ENCODE data around the gene CETN3. TPM values are rescaled to one million over a fixed set of nuclear protein-coding genes. Genes with fewer than 3 reads are reported as not detected.

The CETN3 gene
- polyA plus RNA-seq (2011; rRNA removed) (2.2 and 9.3 TPM in 2 replicates), polyA minus RNA-seq (2011; rRNA and poly(A)+ RNA removed) (0.38 and 1.5 TPM in 2 replicates)

- ChIA-PET POLR2A (interaction anchor here (0.6 kb wide), 3 partner anchors 37 to 1719 kb away, joined by 4 to 8 read pairs (median 7); no protein-coding TSS in a partner anchor), CTCF (interaction anchor here (0.6 to 1.9 kb wide), 3 partner anchors 21 to 1298 kb away, joined by 3 to 5 read pairs (median 3); partner anchors contain the start of genes MBLAC2 and POLR3G)
- TF ChIP-seq CTCF (IDR thresholded peaks at IDR 0.05; ENCODE audit: insufficient read depth, low read depth, low read length), result no peak
- Histone ChIP-seq H3K36me3 (ENCODE audit: control insufficient read depth, insufficient read depth, low read length) (no peaks in the 10 kb centered on the region), H3K27me3 (ENCODE audit: control insufficient read depth, insufficient read depth, low read length) (no peaks in the 10 kb centered on the region), H3K4me3 (ENCODE audit: low read depth, low read length) (peak within 1 kb of the TSS; percentile 88)
- peak; percentile 65 for DNase-seq (ENCODE audit: low read depth)
Observed at GRCh38 chr5:90409318-90410177, at the start of gene CETN3. CETN3 (minus strand) TSS chr5:90409756; CDS start chr5:90409661, 95 bp downstream.

- ChIA-PET CTCF (interaction anchor here (1.3 kb wide), 1 partner anchor 84 kb away, joined by 3 read pairs; no protein-coding TSS in a partner anchor), POLR2A (interaction anchor here (0.8 kb wide), 1 partner anchor 37 kb away, joined by 8 read pairs; no protein-coding TSS in a partner anchor)
- Histone ChIP-seq H3K27me3 (ENCODE audit: control insufficient read depth, insufficient read depth, low read length) (no peaks in the 10 kb centered on the region), H3K36me3 (ENCODE audit: control insufficient read depth, insufficient read depth, low read length) (no peaks in the 10 kb centered on the region), H3K4me3 (ENCODE audit: low read depth, low read length) (no peak overlapping the region)
- no peak for TF ChIP-seq CTCF (IDR thresholded peaks at IDR 0.05; ENCODE audit: insufficient read depth, low read depth, low read length)
- DNase-seq (ENCODE audit: low read depth), result peak; percentile 12
Observed at GRCh38 chr5:90446961-90447360, 37.4 kb upstream of the CETN3 start.

GRCh38 chr5:90440644-90441043, 31.1 kb upstream of the CETN3 start:
- Histone ChIP-seq H3K36me3 (ENCODE audit: control insufficient read depth, insufficient read depth, low read length) (no peaks in the 10 kb centered on the region), H3K4me3 (ENCODE audit: low read depth, low read length) (no peak overlapping the region), H3K27me3 (ENCODE audit: control insufficient read depth, insufficient read depth, low read length) (no peaks in the 10 kb centered on the region)
- TF ChIP-seq CTCF (IDR thresholded peaks at IDR 0.05; ENCODE audit: insufficient read depth, low read depth, low read length), result no peak
- ChIA-PET CTCF (interaction anchor here (0.8 to 4.6 kb wide), 6 partner anchors 11 to 164 kb away, joined by 3 to 44 read pairs (median 5); partner anchors contain the start of gene LYSMD3), POLR2A (no interaction called here)
- DNase-seq (ENCODE audit: low read depth), result no peak

- CTCF ChIA-PET, result interaction anchor here (0.6 to 4.6 kb wide), 5 partner anchors 9 to 346 kb away, joined by 4 to 44 read pairs (median 9); partner anchors contain the start of gene LYSMD3
- POLR2A ChIA-PET, result no interaction called here
- Histone ChIP-seq H3K36me3 (ENCODE audit: control insufficient read depth, insufficient read depth, low read length) (no peaks in the 10 kb centered on the region), H3K27me3 (ENCODE audit: control insufficient read depth, insufficient read depth, low read length) (no peaks in the 10 kb centered on the region), H3K4me3 (ENCODE audit: low read depth, low read length) (no peak overlapping the region)
- no peak for TF ChIP-seq CTCF (IDR thresholded peaks at IDR 0.05; ENCODE audit: insufficient read depth, low read depth, low read length)
- no peak for DNase-seq (ENCODE audit: low read depth)
Observed at GRCh38 chr5:90438100-90438499, 28.5 kb upstream of the CETN3 start.

- POLR2A ChIA-PET, result no interaction called here
- CTCF ChIA-PET, result interaction anchor here (1.9 to 4.6 kb wide), 4 partner anchors 9 to 346 kb away, joined by 6 to 44 read pairs (median 16); partner anchors contain the start of gene LYSMD3
- no peak for DNase-seq (ENCODE audit: low read depth)
- Histone ChIP-seq H3K4me3 (ENCODE audit: low read depth, low read length) (no peak overlapping the region), H3K27me3 (ENCODE audit: control insufficient read depth, insufficient read depth, low read length) (no peaks in the 10 kb centered on the region), H3K36me3 (ENCODE audit: control insufficient read depth, insufficient read depth, low read length) (no peaks in the 10 kb centered on the region)
- TF ChIP-seq CTCF (IDR thresholded peaks at IDR 0.05; ENCODE audit: insufficient read depth, low read depth, low read length), result no peak
Observed at GRCh38 chr5:90437663-90438062, 28.1 kb upstream of the CETN3 start.
